Stomach (tissue), 4 donors: ENCODE data around the gene KATNB1.

Source experiments
- CTCF ChIP-seq, 7 experiments: fragments of 450-650 bp in 4 of 7; fragments of 200-600 bp in 3 of 7; sonication (generic) in 3 of 7; IDR thresholded peaks; one replicate each; pipeline ENCODE4 v1.5.1; 2016 to 2019; ENCODE audit warnings: antibody characterized with exemption in 7 of 7, control low read depth in 2 of 7, mild to moderate bottlenecking in 1 of 7
- EP300 ChIP-seq: sonication (generic); formaldehyde crosslinking; IDR thresholded peaks from one replicate; pipeline ENCODE4 v1.6.1; 2017; ENCODE audit warnings: antibody characterized with exemption
- POLR2A ChIP-seq, 4 donors: fragments of 450-650 bp; IDR thresholded peaks; one replicate each; pipeline ENCODE4 v1.6.1; 2016; ENCODE audit warnings: antibody characterized with exemption in 4 of 4, control low read depth in 2 of 4, mild to moderate bottlenecking in 1 of 4, moderate library complexity in 1 of 4
- POLR2AphosphoS5 ChIP-seq, 3 donors: sonication (generic); formaldehyde crosslinking; IDR thresholded peaks; one replicate each; pipeline ENCODE4 v1.6.1; 2016; ENCODE audit warnings: antibody characterized with exemption in 3 of 3

- no peak for TF ChIP-seq CTCF (IDR thresholded peaks at IDR 0.05)
- TF ChIP-seq EP300: no peak
- no peak for TF ChIP-seq POLR2A (IDR thresholded peaks at IDR 0.05)
- TF ChIP-seq POLR2AphosphoS5 (IDR thresholded peaks at IDR 0.05): no peak
These were observed 10.0 kb upstream of the KATNB1 start for GRCh38 chr16:57725554-57725953.
